ENCODE results near the gene RIN3. TPM values are rescaled to one million over a fixed set of nuclear protein-coding genes. Genes with fewer than 3 reads are reported as not detected.

RIN3 gene
- total RNA-seq, 1 donor from 2014 or later, result 12.7 TPM

DNA sequence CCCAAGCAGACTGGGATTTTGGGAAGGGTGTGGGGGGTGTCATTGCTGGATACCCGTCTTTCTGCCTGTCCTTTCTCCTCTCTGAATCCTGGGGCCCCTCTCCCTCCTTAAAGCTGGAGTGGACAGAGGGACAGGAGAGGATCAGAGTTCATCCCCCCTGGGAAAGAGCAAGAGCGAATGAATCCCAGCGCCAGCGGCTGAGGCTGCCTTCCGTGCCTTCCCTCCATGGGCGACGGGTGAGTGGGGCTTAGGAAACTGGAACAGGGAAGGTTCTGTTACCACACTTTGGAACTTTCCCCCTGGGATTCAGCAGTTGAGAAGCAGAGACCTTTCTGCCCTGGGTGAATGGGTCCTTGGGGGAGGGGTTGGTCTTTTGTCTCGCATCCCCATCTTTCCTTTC lies 16.2 kb upstream of the RIN3 start:
- Mint-ChIP-seq H3K4me3 (no peak overlapping the region), H3K4me1 (peaks cover 33% of the 10 kb centered on the region), H3K27ac (ENCODE audit: unreplicated experiment) (peak overlapping the region; percentile 19), H3K36me3 (ENCODE audit: low read depth) (no peaks in the 10 kb centered on the region), H3K9me3 (no peaks in the 10 kb centered on the region), H3K27me3 (ENCODE audit: low read depth) (no peaks in the 10 kb centered on the region)
- TF ChIP-seq, protein P1, sequence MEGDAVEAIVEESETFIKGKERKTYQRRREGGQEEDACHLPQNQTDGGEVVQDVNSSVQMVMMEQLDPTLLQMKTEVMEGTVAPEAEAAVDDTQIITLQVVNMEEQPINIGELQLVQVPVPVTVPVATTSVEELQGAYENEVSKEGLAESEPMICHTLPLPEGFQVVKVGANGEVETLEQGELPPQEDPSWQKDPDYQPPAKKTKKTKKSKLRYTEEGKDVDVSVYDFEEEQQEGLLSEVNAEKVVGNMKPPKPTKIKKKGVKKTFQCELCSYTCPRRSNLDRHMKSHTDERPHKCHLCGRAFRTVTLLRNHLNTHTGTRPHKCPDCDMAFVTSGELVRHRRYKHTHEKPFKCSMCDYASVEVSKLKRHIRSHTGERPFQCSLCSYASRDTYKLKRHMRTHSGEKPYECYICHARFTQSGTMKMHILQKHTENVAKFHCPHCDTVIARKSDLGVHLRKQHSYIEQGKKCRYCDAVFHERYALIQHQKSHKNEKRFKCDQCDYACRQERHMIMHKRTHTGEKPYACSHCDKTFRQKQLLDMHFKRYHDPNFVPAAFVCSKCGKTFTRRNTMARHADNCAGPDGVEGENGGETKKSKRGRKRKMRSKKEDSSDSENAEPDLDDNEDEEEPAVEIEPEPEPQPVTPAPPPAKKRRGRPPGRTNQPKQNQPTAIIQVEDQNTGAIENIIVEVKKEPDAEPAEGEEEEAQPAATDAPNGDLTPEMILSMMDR (conservative IDR thresholded peaks at IDR 0.05), result no peak
- DNase-seq (ENCODE audit: low read depth, low spot score), result no peak

DNA sequence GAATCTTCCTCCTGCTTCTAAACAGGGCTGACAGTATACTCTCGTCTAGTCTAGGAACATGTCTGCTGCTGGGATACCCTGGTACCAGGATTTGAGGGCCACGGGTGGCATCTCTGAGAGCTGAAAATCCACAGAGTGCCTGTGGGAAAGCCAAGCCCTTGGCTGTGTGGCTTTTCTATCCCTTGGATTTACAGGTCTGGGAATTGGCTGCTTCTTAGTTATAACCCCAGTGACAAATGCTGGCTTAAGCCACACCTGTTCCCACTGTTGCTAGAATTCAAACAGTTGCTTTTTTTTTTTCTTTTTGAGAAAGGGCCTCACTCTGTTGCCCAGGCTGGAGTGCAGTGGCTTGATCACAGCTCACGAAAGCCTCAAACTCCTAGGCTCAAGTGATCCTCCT lies 14.3 kb upstream of the RIN3 start:
- Mint-ChIP-seq H3K36me3 (ENCODE audit: low read depth) (no peaks in the 10 kb centered on the region), H3K9me3 (no peaks in the 10 kb centered on the region), H3K4me3 (no peak overlapping the region), H3K27me3 (ENCODE audit: low read depth) (no peaks in the 10 kb centered on the region), H3K4me1 (peaks cover 43% of the 10 kb centered on the region), H3K27ac (ENCODE audit: unreplicated experiment) (no peak overlapping the region)
- no peak for DNase-seq (ENCODE audit: low read depth, low spot score)
- TF ChIP-seq, protein P1 (conservative IDR thresholded peaks at IDR 0.05), result no peak

DNA sequence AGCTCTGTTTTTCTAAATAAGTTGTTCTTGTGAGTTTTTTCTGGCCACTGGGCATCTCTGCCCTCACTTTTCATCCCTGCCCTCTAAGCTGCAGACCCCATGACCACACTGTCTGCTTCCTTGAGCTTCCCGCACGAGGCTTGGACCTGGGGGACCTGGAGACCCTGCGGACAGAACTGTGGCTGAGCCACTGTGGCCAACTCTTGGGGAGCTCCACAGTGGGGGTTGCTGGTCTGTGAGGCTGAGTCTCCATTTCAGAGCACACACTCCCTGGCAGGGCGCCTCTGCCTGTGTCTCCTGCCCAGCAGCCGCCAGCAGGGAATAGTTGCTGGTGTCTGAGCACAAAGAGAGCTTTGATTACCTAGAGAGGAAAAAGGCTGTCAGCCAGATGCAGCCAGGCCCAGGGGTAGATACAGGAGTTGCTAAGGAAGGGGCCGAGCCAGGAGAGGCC lies 13.1 kb upstream of the RIN3 start:
- TF ChIP-seq, protein P1 (conservative IDR thresholded peaks at IDR 0.05), result no peak

DNA sequence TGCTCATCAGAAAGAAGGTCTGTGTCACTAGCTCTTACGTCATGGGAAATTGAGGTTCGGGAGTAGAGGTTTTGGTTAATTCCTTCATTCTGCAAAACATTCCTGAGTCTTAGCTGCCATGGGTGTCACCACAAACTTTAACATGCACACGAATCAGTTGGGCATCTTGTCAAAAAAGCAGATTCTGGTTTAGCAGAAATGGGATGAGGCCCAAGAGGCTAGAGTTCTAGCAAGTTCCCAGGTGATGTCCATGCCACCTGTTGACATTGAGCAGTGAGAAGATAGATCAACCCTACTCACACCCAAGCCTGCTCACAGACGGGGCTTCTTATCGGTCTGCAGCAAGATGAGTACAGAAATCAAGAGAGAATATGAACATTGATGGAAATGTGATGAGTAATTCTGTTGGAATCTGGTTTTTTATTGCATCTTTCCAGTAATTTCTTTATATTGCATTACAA lies 11.7 kb upstream of the RIN3 start:
- Mint-ChIP-seq H3K9me3 (no peaks in the 10 kb centered on the region), H3K27me3 (ENCODE audit: low read depth) (no peaks in the 10 kb centered on the region), H3K36me3 (ENCODE audit: low read depth) (no peaks in the 10 kb centered on the region), H3K4me3 (no peak overlapping the region), H3K27ac (ENCODE audit: unreplicated experiment) (no peak overlapping the region), H3K4me1 (peaks cover 30% of the 10 kb centered on the region)
- no peak for DNase-seq (ENCODE audit: low read depth, low spot score)
- TF ChIP-seq, protein P1 (conservative IDR thresholded peaks at IDR 0.05), result no peak

More for the DNA sequence above, 13.1 kb upstream of the RIN3 start:
- Mint-ChIP-seq H3K4me1 (peaks cover 35% of the 10 kb centered on the region), H3K9me3 (no peaks in the 10 kb centered on the region), H3K27me3 (ENCODE audit: low read depth) (no peaks in the 10 kb centered on the region), H3K27ac (ENCODE audit: unreplicated experiment) (peak overlapping the region; percentile 88), H3K4me3 (peak overlapping the region; percentile 73), H3K36me3 (ENCODE audit: low read depth) (no peaks in the 10 kb centered on the region)
- peak; percentile 29 for DNase-seq (ENCODE audit: low read depth, low spot score)

DNA sequence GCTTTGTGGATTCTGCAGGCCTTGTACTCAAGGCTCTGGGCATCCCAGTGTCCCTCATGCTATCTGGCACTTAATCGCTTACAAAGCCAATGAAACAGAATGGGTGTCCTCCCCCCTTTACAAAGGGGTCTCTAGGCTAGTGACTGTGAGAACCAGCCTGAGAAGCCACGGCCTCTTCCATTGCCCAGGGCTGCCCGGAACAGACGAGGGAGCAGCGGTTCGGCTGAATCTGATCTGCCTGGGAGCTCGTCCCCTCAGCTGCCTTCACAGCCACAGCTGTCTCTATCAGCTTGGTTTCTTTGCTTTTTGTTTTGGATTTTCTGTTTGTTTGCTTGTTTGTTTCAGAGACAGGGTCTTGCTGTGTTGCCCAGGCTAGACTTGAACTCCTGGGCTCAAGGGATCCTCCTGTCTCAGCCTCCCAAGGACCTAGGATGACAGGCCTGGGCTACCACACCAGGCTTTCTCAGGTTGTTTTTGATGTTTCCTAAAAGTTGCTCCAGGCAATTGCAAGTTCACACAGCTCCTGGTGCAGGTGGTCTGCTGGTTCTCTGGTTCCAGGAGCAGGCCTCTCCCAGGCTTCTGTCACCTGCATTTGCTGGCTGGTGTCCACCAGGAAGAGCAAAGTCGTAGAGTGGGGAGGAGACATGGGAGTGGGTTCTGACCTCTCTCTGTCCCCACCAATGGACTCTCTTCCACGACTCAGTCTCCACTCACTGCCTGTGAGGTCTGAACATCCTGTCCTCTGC lies 10.9 kb upstream of the RIN3 start:
- TF ChIP-seq, protein P1 (conservative IDR thresholded peaks at IDR 0.05), result no peak
- H3K4me1 Mint-ChIP-seq, result peaks cover 25% of the 10 kb centered on the region
- H3K4me3 Mint-ChIP-seq, result no peak overlapping the region
- no peak overlapping the region for H3K27ac Mint-ChIP-seq (ENCODE audit: unreplicated experiment)
- H3K27me3 Mint-ChIP-seq (ENCODE audit: low read depth), result no peaks in the 10 kb centered on the region
- H3K36me3 Mint-ChIP-seq (ENCODE audit: low read depth), result no peaks in the 10 kb centered on the region
- no peak for DNase-seq (ENCODE audit: low read depth, low spot score)
- H3K9me3 Mint-ChIP-seq, result no peaks in the 10 kb centered on the region

Data from neural crest cell (in vitro differentiated cells).